Measurements from ENCODE around the gene GRAP2.

DNA sequence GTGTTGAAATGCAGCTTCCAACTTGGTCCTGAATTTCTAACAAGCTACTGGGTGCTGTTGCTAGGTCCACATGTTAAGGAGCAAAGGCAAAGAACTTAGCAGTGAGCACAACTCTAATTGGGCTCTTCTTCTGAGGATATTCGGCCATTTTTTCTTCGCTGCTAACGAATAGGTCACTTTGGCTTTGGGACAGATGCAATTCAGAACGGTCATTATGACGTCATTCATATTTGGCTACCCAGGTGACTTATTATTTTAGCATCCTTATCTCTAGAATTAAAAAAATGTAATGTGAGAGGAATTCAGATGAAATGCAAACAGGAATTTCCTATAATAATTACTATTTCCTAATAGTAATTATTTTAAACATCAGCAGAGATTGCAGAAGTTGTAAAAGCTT is 73.2 kb downstream of the GRAP2 start:
- TF ChIP-seq, protein P1, sequence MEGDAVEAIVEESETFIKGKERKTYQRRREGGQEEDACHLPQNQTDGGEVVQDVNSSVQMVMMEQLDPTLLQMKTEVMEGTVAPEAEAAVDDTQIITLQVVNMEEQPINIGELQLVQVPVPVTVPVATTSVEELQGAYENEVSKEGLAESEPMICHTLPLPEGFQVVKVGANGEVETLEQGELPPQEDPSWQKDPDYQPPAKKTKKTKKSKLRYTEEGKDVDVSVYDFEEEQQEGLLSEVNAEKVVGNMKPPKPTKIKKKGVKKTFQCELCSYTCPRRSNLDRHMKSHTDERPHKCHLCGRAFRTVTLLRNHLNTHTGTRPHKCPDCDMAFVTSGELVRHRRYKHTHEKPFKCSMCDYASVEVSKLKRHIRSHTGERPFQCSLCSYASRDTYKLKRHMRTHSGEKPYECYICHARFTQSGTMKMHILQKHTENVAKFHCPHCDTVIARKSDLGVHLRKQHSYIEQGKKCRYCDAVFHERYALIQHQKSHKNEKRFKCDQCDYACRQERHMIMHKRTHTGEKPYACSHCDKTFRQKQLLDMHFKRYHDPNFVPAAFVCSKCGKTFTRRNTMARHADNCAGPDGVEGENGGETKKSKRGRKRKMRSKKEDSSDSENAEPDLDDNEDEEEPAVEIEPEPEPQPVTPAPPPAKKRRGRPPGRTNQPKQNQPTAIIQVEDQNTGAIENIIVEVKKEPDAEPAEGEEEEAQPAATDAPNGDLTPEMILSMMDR (IDR thresholded peaks at IDR 0.05), result no peak
- TF ChIP-seq POLR2A (IDR thresholded peaks at IDR 0.05), result no peak

Data from Peyer's patch (tissue), 4 donors.